AG10803 (cell line): ENCODE measurements around the gene ZNF410.
"Not testable (repeated sequence)": the region's sequence is repeated elsewhere in the genome, so short reads cannot be mapped to it uniquely, and the experiment has no call there.

Experiments
- DNase-seq: peaks from one replicate; pipeline ENCODE4 v3.0.0; 2010; ENCODE audit warnings: low read depth
- H3K4me3 ChIP-seq: 2 replicates; pipeline ENCODE4 v1.5.1; 2011; ENCODE audit warnings: mild to moderate bottlenecking, low read length, control low read depth
- CTCF ChIP-seq: conservative IDR thresholded peaks from 2 replicates; pipeline ENCODE4 v1.5.1; 2011; ENCODE audit warnings: mild to moderate bottlenecking, low read length, control low read depth, inconsistent platforms

ZNF410 gene

GRCh38 chr14:73886449-73887317 lies at the start of gene ZNF410:
ZNF410 (plus strand) TSS chr14:73886859; CDS start chr14:73892176, 5,317 bp downstream.
- H3K4me3 ChIP-seq: peak within 1 kb of the TSS; percentile 86
- TF ChIP-seq CTCF: no peak
- peak; percentile 98 for DNase-seq

- not testable (repeated sequence) for H3K4me3 ChIP-seq
Observed at GRCh38 chr14:73838293-73839034, 48.2 kb upstream of the ZNF410 start.

GRCh38 chr14:73842201-73842600 lies 44.5 kb upstream of the ZNF410 start:
- H3K4me3 ChIP-seq: no peak overlapping the region
- no peak for TF ChIP-seq CTCF
- no peak for DNase-seq

More at GRCh38 chr14:73838293-73839034, 48.2 kb upstream of the ZNF410 start:
- DNase-seq: not testable (repeated sequence)

GRCh38 chr14:73842851-73843250 lies 43.8 kb upstream of the ZNF410 start:
- no peak overlapping the region for H3K4me3 ChIP-seq
- TF ChIP-seq CTCF: no peak
- DNase-seq: no peak

GRCh38 chr14:73843296-73843695 lies 43.4 kb upstream of the ZNF410 start:
- TF ChIP-seq CTCF: no peak
- DNase-seq: no peak
- no peak overlapping the region for H3K4me3 ChIP-seq

GRCh38 chr14:73846947-73847346 lies 39.7 kb upstream of the ZNF410 start:
- H3K4me3 ChIP-seq: no peak overlapping the region
- no peak for TF ChIP-seq CTCF
- no peak for DNase-seq

- peak; percentile 13 for DNase-seq
- TF ChIP-seq CTCF: no peak
- peak overlapping the region; percentile 78 for H3K4me3 ChIP-seq
Observed at GRCh38 chr14:73851000-73851399, 35.7 kb upstream of the ZNF410 start.
